DOHH2 (cell line): ENCODE results near the gene FGD6.

Source experiments
- H3F3A ChIP-seq: fragments of 200-600 bp; sonication (generic), shearing (Covaris generic); 2 replicates; pipeline ENCODE4 v1.6.0; 2016; ENCODE audit warnings: antibody characterized with exemption, mild to moderate bottlenecking; ENCODE audit not compliant: control insufficient read depth, insufficient read depth
- H3K27ac ChIP-seq: fragments of 200-600 bp; sonication (generic); 2 replicates; pipeline ENCODE4 v1.5.1; 2014; ENCODE audit warnings: low read depth, mild to moderate bottlenecking, low read length, moderate library complexity
- H3K27me3 ChIP-seq: fragments of 200-600 bp; sonication (generic); 2 replicates; pipeline ENCODE4 v1.6.1; 2014; ENCODE audit warnings: mild to moderate bottlenecking, low read length, mixed read lengths; ENCODE audit not compliant: control insufficient read depth
- H3K36me3 ChIP-seq: fragments of 200-600 bp; sonication (generic); 2 replicates; pipeline ENCODE4 v1.6.1; 2014; ENCODE audit warnings: mild to moderate bottlenecking, low read length, moderate library complexity, mixed read lengths; ENCODE audit not compliant: control insufficient read depth
- H3K4me1 ChIP-seq: fragments of 200-600 bp; sonication (generic); 2 replicates; pipeline ENCODE4 v1.6.1; 2014; ENCODE audit warnings: mild to moderate bottlenecking, low read length, mixed read lengths; ENCODE audit not compliant: control insufficient read depth
- H3K4me2 ChIP-seq: fragments of 200-600 bp; sonication (generic); 2 replicates; pipeline ENCODE4 v1.6.0; 2014; ENCODE audit warnings: mild to moderate bottlenecking, low read length, moderate library complexity
- H3K4me3 ChIP-seq: fragments of 200-600 bp; sonication (generic); 2 replicates; pipeline ENCODE4 v1.5.1; 2014; ENCODE audit warnings: mild to moderate bottlenecking, low read length, mixed read lengths
- H3K79me2 ChIP-seq: fragments of 200-600 bp; sonication (generic); 2 replicates; pipeline ENCODE4 v1.6.1; 2014; ENCODE audit warnings: mild to moderate bottlenecking, low read length, mixed read lengths; ENCODE audit not compliant: control insufficient read depth
- H3K9me2 ChIP-seq: fragments of 200-600 bp; sonication (generic); replicated peaks from 2 replicates; pipeline ENCODE4 v1.6.1; 2014; ENCODE audit warnings: mild to moderate bottlenecking, low read length, mixed read lengths; ENCODE audit not compliant: control insufficient read depth
- H3K9me3 ChIP-seq: fragments of 200-600 bp; sonication (generic); 2 replicates; pipeline ENCODE4 v1.6.1; 2014; ENCODE audit warnings: antibody characterized with exemption, low read length, mixed read lengths; ENCODE audit not compliant: control insufficient read depth, insufficient read depth
- H4K20me1 ChIP-seq: fragments of 200-600 bp; sonication (generic); 2 replicates; pipeline ENCODE4 v1.6.0; 2014; ENCODE audit warnings: low read depth, mild to moderate bottlenecking, antibody characterized with exemption, low read length, moderate library complexity; ENCODE audit not compliant: control insufficient read depth, insufficient read depth
- CTCF ChIP-seq: fragments of 200-600 bp; sonication (generic); IDR thresholded peaks from one replicate; pipeline ENCODE4 v1.5.1; 2014; ENCODE audit warnings: antibody characterized with exemption, mild to moderate bottlenecking, low read depth, low read length; ENCODE audit not compliant: poor library complexity, severe bottlenecking
- EZH2phosphoT487 ChIP-seq: fragments of 200-600 bp; sonication (generic); IDR thresholded peaks from 2 replicates; pipeline ENCODE4 v1.6.1; 2017; ENCODE audit warnings: borderline replicate concordance, mild to moderate bottlenecking, antibody characterized with exemption, low read length, moderate library complexity, mixed read lengths

Gene FGD6

GRCh38 chr12:95066091-95066855 lies 151.0 kb downstream of the FGD6 start:
- H3K4me3 ChIP-seq: no peak overlapping the region
- no peak overlapping the region for H3K4me2 ChIP-seq
- H3K9me3 ChIP-seq: no peaks in the 10 kb centered on the region
- no peaks in the 10 kb centered on the region for H4K20me1 ChIP-seq
- H3K36me3 ChIP-seq: peaks cover 64% of the 10 kb centered on the region
- no peaks in the 10 kb centered on the region for H3K9me2 ChIP-seq
- H3K27me3 ChIP-seq: no peaks in the 10 kb centered on the region
- TF ChIP-seq EZH2phosphoT487 (no peak), CTCF (no peak)
- H3K27ac ChIP-seq: no peak overlapping the region
- no peaks in the 10 kb centered on the region; the same call in 1 of the 2 replicates for H3F3A ChIP-seq
- H3K4me1 ChIP-seq: 0 out of 2 replicates have a peak, but pooled peaks cover 5% of the 10 kb centered on the region
- peaks cover 40% of the 10 kb centered on the region for H3K79me2 ChIP-seq

GRCh38 chr12:95060951-95061350 lies 156.3 kb downstream of the FGD6 start:
- Histone ChIP-seq H3K9me2 (no peaks in the 10 kb centered on the region), H3K4me3 (no peak overlapping the region), H4K20me1 (no peaks in the 10 kb centered on the region), H3K4me2 (no peak overlapping the region), H3F3A (no peaks in the 10 kb centered on the region; the same call in 1 of the 2 replicates), H3K27ac (no peak overlapping the region), H3K36me3 (peaks cover 79% of the 10 kb centered on the region), H3K9me3 (no peaks in the 10 kb centered on the region), H3K27me3 (no peaks in the 10 kb centered on the region), H3K4me1 (no peaks in the 10 kb centered on the region), H3K79me2 (no peaks in the 10 kb centered on the region; the same call in 1 of the 2 replicates)
- TF ChIP-seq CTCF: no peak
- TF ChIP-seq EZH2phosphoT487: no peak

GRCh38 chr12:95059984-95060383 lies 157.3 kb downstream of the FGD6 start:
- Histone ChIP-seq H3K9me2 (no peaks in the 10 kb centered on the region), H3K27ac (no peak overlapping the region), H3K9me3 (no peaks in the 10 kb centered on the region), H3K4me2 (no peak overlapping the region), H3K79me2 (no peaks in the 10 kb centered on the region; the same call in 1 of the 2 replicates), H3K4me1 (no peaks in the 10 kb centered on the region), H4K20me1 (no peaks in the 10 kb centered on the region), H3K36me3 (peaks cover 84% of the 10 kb centered on the region), H3F3A (peaks cover 2% of the 10 kb centered on the region; the same call in 1 of the 2 replicates), H3K27me3 (no peaks in the 10 kb centered on the region), H3K4me3 (no peak overlapping the region)
- TF ChIP-seq EZH2phosphoT487 (no peak), CTCF (no peak)
